H7 (cell line): Measurements from ENCODE around the gene MIB2. TPM values are rescaled to one million over a fixed set of nuclear protein-coding genes. Genes with fewer than 3 reads are reported as not detected.

Experiments used
- DNase-seq: peaks from one replicate; pipeline ENCODE4 v3.0.0; 2012
- H3K27me3 ChIP-seq: 2 replicates; pipeline ENCODE4 v1.6.0; 2011; ENCODE audit warnings: mild to moderate bottlenecking, low read length; ENCODE audit not compliant: control insufficient read depth, insufficient read depth
- H3K36me3 ChIP-seq: replicated peaks from 2 replicates; pipeline ENCODE4 v1.5.1; 2011; ENCODE audit warnings: low read length; ENCODE audit not compliant: control insufficient read depth, insufficient read depth
- H3K4me3 ChIP-seq: 2 replicates; pipeline ENCODE4 v1.5.1; 2011; ENCODE audit warnings: low read depth, mild to moderate bottlenecking, control low read depth, low read length, moderate library complexity; ENCODE audit not compliant: insufficient read depth
- total RNA-seq: library from RNA; depleted of rRNA; stranded (reverse); fragments of >200 nt; shearing (Covaris generic); gene quantifications from 2 replicates; pipeline ENCODE4 v1.2.3, GENCODE V29; 2014

MIB2 gene
- total RNA-seq, 1 experiment from 2014 or later = 45.7 TPM

GRCh38 chr1:1616045-1616790, 918 bp downstream of the MIB2 start:
- peak overlapping the region; percentile 100 for H3K4me3 ChIP-seq
- H3K36me3 ChIP-seq = peaks cover 1% of the 10 kb centered on the region; the same call in 1 of the 2 replicates
- DNase-seq = peak; percentile 92
- H3K27me3 ChIP-seq = no peaks in the 10 kb centered on the region

- no peaks in the 10 kb centered on the region for H3K27me3 ChIP-seq
- DNase-seq = no peak
- peaks cover 1% of the 10 kb centered on the region; the same call in 1 of the 2 replicates for H3K36me3 ChIP-seq
- H3K4me3 ChIP-seq = peak overlapping the region; percentile 100; the same call in 1 of the 2 replicates
Observed at GRCh38 chr1:1616838-1617237, 1.5 kb downstream of the MIB2 start.

GRCh38 chr1:1617516-1617915, 2.2 kb downstream of the MIB2 start:
- DNase-seq = no peak
- Histone ChIP-seq H3K27me3 (no peaks in the 10 kb centered on the region), H3K4me3 (no peak overlapping the region), H3K36me3 (peaks cover 1% of the 10 kb centered on the region; the same call in 1 of the 2 replicates)

GRCh38 chr1:1617925-1618324, 2.6 kb downstream of the MIB2 start:
- no peaks in the 10 kb centered on the region for H3K27me3 ChIP-seq
- DNase-seq = no peak
- peaks cover 1% of the 10 kb centered on the region; the same call in 1 of the 2 replicates for H3K36me3 ChIP-seq
- H3K4me3 ChIP-seq = no peak overlapping the region

GRCh38 chr1:1618396-1619068, 3.2 kb downstream of the MIB2 start:
- DNase-seq = no peak
- Histone ChIP-seq H3K4me3 (no peak overlapping the region), H3K36me3 (peaks cover 1% of the 10 kb centered on the region; the same call in 1 of the 2 replicates), H3K27me3 (no peaks in the 10 kb centered on the region)

GRCh38 chr1:1619917-1620361, 4.6 kb downstream of the MIB2 start:
- H3K27me3 ChIP-seq = no peaks in the 10 kb centered on the region
- H3K4me3 ChIP-seq = no peak overlapping the region
- DNase-seq = peak; percentile 92
- peaks cover 1% of the 10 kb centered on the region; the same call in 1 of the 2 replicates for H3K36me3 ChIP-seq

- peaks cover 1% of the 10 kb centered on the region; the same call in 1 of the 2 replicates for H3K36me3 ChIP-seq
- no peak for DNase-seq
- H3K27me3 ChIP-seq = no peaks in the 10 kb centered on the region
- H3K4me3 ChIP-seq = no peak overlapping the region
Observed at GRCh38 chr1:1620433-1621139, 5.3 kb downstream of the MIB2 start.

- no peak for DNase-seq
- Histone ChIP-seq H3K4me3 (no peak overlapping the region), H3K27me3 (no peaks in the 10 kb centered on the region), H3K36me3 (peaks cover 1% of the 10 kb centered on the region; the same call in 1 of the 2 replicates)
Observed at GRCh38 chr1:1621173-1622009, 6.1 kb downstream of the MIB2 start.

GRCh38 chr1:1622010-1622787, 6.9 kb downstream of the MIB2 start:
- peaks cover 1% of the 10 kb centered on the region; the same call in 1 of the 2 replicates for H3K36me3 ChIP-seq
- H3K4me3 ChIP-seq = no peak overlapping the region
- DNase-seq = no peak
- H3K27me3 ChIP-seq = no peaks in the 10 kb centered on the region

- no peak for DNase-seq
- H3K27me3 ChIP-seq = no peaks in the 10 kb centered on the region
- H3K4me3 ChIP-seq = no peak overlapping the region
- no peaks in the 10 kb centered on the region for H3K36me3 ChIP-seq
Observed at GRCh38 chr1:1622788-1623094, 7.4 kb downstream of the MIB2 start.

GRCh38 chr1:1623181-1623630, 7.9 kb downstream of the MIB2 start:
- H3K27me3 ChIP-seq = no peaks in the 10 kb centered on the region
- no peak overlapping the region for H3K4me3 ChIP-seq
- H3K36me3 ChIP-seq = no peaks in the 10 kb centered on the region
- DNase-seq = no peak

GRCh38 chr1:1623631-1624442, 8.5 kb downstream of the MIB2 start:
- Histone ChIP-seq H3K4me3 (no peak overlapping the region), H3K36me3 (no peaks in the 10 kb centered on the region)

More at GRCh38 chr1:1623631-1624442, 8.5 kb downstream of the MIB2 start:
- no peak for DNase-seq
- H3K27me3 ChIP-seq = no peaks in the 10 kb centered on the region
